Heart left ventricle (tissue), 16 donors: Measurements from ENCODE around the gene ZSWIM4. TPM values are rescaled to one million over a fixed set of nuclear protein-coding genes. Genes with fewer than 3 reads are reported as not detected.

Source experiments
- ATAC-seq, 4 donors: fragments of 200-7000 bp; cut with Tn5 transposase; one replicate each; pipeline ENCODE4 v1.9.1; 2020 to 2022; ENCODE audit warnings: moderate library complexity in 4 of 4, mild to moderate bottlenecking in 3 of 4, moderate number of reproducible peaks in 1 of 4
- DNase-seq, 5 donors: peaks; one replicate each; pipeline ENCODE4 v3.0.0-alpha.2; 2020
- H3K27ac ChIP-seq, 12 donors: fragments of 200-600 bp; sonication (generic) in 4 of 12; one replicate each; pipeline versions ENCODE4 v1.5.0 to v1.8.0; 2016 to 2022; ENCODE audit warnings: mild to moderate bottlenecking in 2 of 12
- H3K27me3 ChIP-seq, 9 donors: fragments of 200-600 bp; sonication (generic) in 2 of 9; one replicate each; pipeline versions ENCODE4 v1.5.1 to v1.8.0; 2016 to 2022; ENCODE audit warnings: mild to moderate bottlenecking in 3 of 9
- H3K36me3 ChIP-seq, 9 donors: fragments of 200-600 bp; sonication (generic) in 2 of 9; one replicate each; pipeline versions ENCODE4 v1.5.0 to v1.8.0; 2018 to 2022; ENCODE audit warnings: mild to moderate bottlenecking in 2 of 9
- H3K4me1 ChIP-seq, 12 donors: fragments of 200-600 bp; sonication (generic) in 4 of 12; one replicate each; pipeline versions ENCODE4 v1.5.0 to v1.8.0; 2016 to 2022; ENCODE audit warnings: mild to moderate bottlenecking in 3 of 12
- H3K4me3 ChIP-seq, 12 donors: fragments of 200-600 bp; sonication (generic) in 4 of 12; one replicate each; pipeline versions ENCODE4 v1.5.0 to v1.8.0; 2017 to 2022; ENCODE audit warnings: mild to moderate bottlenecking in 9 of 12, moderate library complexity in 4 of 12
- H3K9me3 ChIP-seq, 12 donors: fragments of 200-600 bp; sonication (generic) in 4 of 12; one replicate each; pipeline versions ENCODE4 v1.5.0 to v1.8.0; 2016 to 2022; ENCODE audit warnings: mild to moderate bottlenecking in 1 of 12
- CTCF ChIP-seq, 12 donors: fragments of 200-600 bp; sonication (generic) in 4 of 12; IDR thresholded peaks; one replicate each; pipeline versions ENCODE4 v1.5.0 to v1.8.0; 2018 to 2022; ENCODE audit warnings: antibody characterized with exemption in 12 of 12, mild to moderate bottlenecking in 5 of 12
- POLR2A ChIP-seq, 2 donors: fragments of 450-650 bp; IDR thresholded peaks; one replicate each; pipeline ENCODE4 v1.6.1; 2017; ENCODE audit warnings: antibody characterized with exemption in 2 of 2, mild to moderate bottlenecking in 2 of 2, moderate library complexity in 2 of 2
- WGBS, 4 donors: extraction: QIAGEN DNeasy Blood & Tissue Kit in 2 of 4; methylation state at CpG; one replicate each; pipeline versions ENCODE4 v1.1.5 to v1.1.7; 2013 to 2018; 5-methylcytosine and 5-hydroxymethylcytosine counted together
- intact Hi-C, 10 donors: fragments of 100-400 bp; cut with DNase I; formaldehyde crosslinking; loops; one replicate each; pipeline versions ENCODE4 v1.11.1 to v1.14.2; 2022
- polyA plus RNA-seq, 2 donors: library from polyadenylated mRNA; stranded (reverse); fragments of 200-250 nt; gene quantifications; one replicate each; pipeline ENCODE4 v1.2.3, GENCODE V29; 2013
- total RNA-seq, 9 donors: library from RNA; depleted of rRNA in 2 of 9; stranded (reverse); fragments of >200 nt in 2 of 9; fragmentation: NEBNext Ultra II Directional in 3 of 9; extraction: Animal tissue kit (Norgen Biotek cat#: 25700) in 3 of 9; gene quantifications; one replicate each; pipeline versions ENCODE4 v1.1.0 to v1.2.4, GENCODE V29; 2016 to 2023
- donor health status: ischemic (EF 13 %, LVEDD 7.1; RV severe dilation, severe dysfunction).
- donor health status: healthy with polysubstance abuse.
- donor health status: DM: no; HTN: yes; CAD: no.
- donor health status: DM: no; HTN: no; CAD: no.
- donor health status: ischemic (EF 25% LVEDD 6.9; RV normal size, moderate dysfunction).
- donor health status: ischemic (EF 25% LVEDD 5.7; RV mildly dilated, moderate dysfunction).
- donor health status: healthy.
- donor health status: DM: yes; HTN: yes; CAD: no.
- donor health status: ischemic (EF 35%, LVEDD 5.7; RV mildly dilated, moderate dysfunction).
- donor health status: nonischemic (EF 11% LVEDD 7.7; RV severe dilation, severe dysfunction).
- donor health status: DM: yes; HTN: yes; CAD: no.
- donor health status: PGD.
- donor health status: ischemic (EF 29% LVEDD 5.4; RV normal size, mild dysfunction).
- donor health status: nonischemic (EF 23%, LVEDD 6.1; RV moderate dilation, normal function).

The ZSWIM4 gene
- total and polyA plus RNA-seq, 11 donors, result 1.3 to 10.9 (median 3.3) TPM

- Histone ChIP-seq H3K9me3 (no peaks in the 10 kb centered on the region), H3K27me3 (no peaks in the 10 kb centered on the region), H3K4me3 (no peak overlapping the region), H3K36me3 (peaks cover 0 to 23% (median 19%) of the 10 kb centered on the region in 9 donors), H3K27ac (peak overlapping the region in 1 of 12 donors; percentile 73), H3K4me1 (peaks cover 0 to 41% (median 23%) of the 10 kb centered on the region in 12 donors)
- no peak for DNase-seq
- no peak for ATAC-seq
- intact Hi-C loops, result loop anchor here in 1 of 10 donors (10.0 kb wide), 1 partner anchor 292 kb away; the partner anchor contains the start of gene MISP3
- 74 to 84% (median 77%) methylated on average over 8 of the region's 8 CpGs for WGBS, 4 donors
- TF ChIP-seq CTCF (IDR thresholded peaks at IDR 0.05) (no peak), POLR2A (IDR thresholded peaks at IDR 0.05) (no peak)
Measured at GRCh38 chr19:13782537-13782936, 12.7 kb upstream of the ZSWIM4 start.

- DNase-seq (no peak), ATAC-seq (no peak)
- no peaks in the 10 kb centered on the region for H3K27me3 ChIP-seq
- TF ChIP-seq CTCF (IDR thresholded peaks at IDR 0.05), result no peak
- no peak overlapping the region for H3K4me3 ChIP-seq
- H3K27ac ChIP-seq, result no peak overlapping the region
- intact Hi-C loops, result loop anchor here in 5 of 10 donors (2.0 to 10.0 kb wide), 2 partner anchors 79 to 291 kb away; partner anchors contain the start of gene MISP3 (in 1 of the 5)
- peaks cover 0 to 52% (median 23%) of the 10 kb centered on the region in 12 donors for H3K4me1 ChIP-seq
- H3K9me3 ChIP-seq, result no peaks in the 10 kb centered on the region
- peaks cover 0 to 10% (median 8%) of the 10 kb centered on the region in 9 donors for H3K36me3 ChIP-seq
- 82 to 92% (median 86%) methylated on average over 15 to 18 of the region's 18 CpGs for WGBS, 4 donors
Measured at GRCh38 chr19:13783565-13784500, 11.4 kb upstream of the ZSWIM4 start.

- Histone ChIP-seq H3K36me3 (no peaks in the 10 kb centered on the region), H3K9me3 (no peaks in the 10 kb centered on the region), H3K27ac (no peak overlapping the region), H3K27me3 (no peaks in the 10 kb centered on the region), H3K4me3 (peak overlapping the region in 2 of 12 donors; percentile 0 to 2), H3K4me1 (peaks cover 0 to 63% (median 23%) of the 10 kb centered on the region in 12 donors)
- intact Hi-C loops, result loop anchor here in 9 of 10 donors (1.0 to 10.0 kb wide), 4 partner anchors 77 to 290 kb away; partner anchors contain the start of gene MISP3 (in 1 of the 9)
- 26 to 29% (median 27%) methylated on average over 17 of the region's 17 CpGs for WGBS, 4 donors
- TF ChIP-seq POLR2A (IDR thresholded peaks at IDR 0.05) (no peak), CTCF (IDR thresholded peaks at IDR 0.05) (peak; percentile 47 to 78 (median 65))
- DNase-seq (peak; percentile 71 to 89 (median 77)), ATAC-seq (peak; percentile 35 to 65 (median 52))
Measured at GRCh38 chr19:13784731-13785452, 10.4 kb upstream of the ZSWIM4 start.
